Measurements from ENCODE around the gene ABCC1.

DNA sequence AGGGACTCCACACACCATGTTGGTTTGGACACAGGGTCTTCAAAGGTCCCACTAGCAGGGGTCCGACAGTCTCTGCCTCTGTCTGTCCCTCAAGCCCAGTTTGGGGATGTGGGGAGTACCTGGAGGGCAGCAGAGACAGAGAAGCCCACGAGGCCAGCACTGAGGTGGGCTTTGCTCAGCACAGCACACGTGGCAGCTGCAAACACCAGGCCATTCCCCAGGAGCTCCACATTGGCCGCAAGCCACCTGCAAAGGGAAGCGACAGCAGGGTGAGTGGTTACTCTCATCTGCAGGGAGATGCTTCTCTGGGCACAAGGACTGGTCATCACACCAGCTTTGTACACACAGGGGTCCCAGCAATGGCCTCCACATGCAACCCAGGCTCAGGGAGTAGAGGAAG is 211.9 kb downstream of the ABCC1 start:
- TF ChIP-seq, protein P1, sequence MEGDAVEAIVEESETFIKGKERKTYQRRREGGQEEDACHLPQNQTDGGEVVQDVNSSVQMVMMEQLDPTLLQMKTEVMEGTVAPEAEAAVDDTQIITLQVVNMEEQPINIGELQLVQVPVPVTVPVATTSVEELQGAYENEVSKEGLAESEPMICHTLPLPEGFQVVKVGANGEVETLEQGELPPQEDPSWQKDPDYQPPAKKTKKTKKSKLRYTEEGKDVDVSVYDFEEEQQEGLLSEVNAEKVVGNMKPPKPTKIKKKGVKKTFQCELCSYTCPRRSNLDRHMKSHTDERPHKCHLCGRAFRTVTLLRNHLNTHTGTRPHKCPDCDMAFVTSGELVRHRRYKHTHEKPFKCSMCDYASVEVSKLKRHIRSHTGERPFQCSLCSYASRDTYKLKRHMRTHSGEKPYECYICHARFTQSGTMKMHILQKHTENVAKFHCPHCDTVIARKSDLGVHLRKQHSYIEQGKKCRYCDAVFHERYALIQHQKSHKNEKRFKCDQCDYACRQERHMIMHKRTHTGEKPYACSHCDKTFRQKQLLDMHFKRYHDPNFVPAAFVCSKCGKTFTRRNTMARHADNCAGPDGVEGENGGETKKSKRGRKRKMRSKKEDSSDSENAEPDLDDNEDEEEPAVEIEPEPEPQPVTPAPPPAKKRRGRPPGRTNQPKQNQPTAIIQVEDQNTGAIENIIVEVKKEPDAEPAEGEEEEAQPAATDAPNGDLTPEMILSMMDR (IDR thresholded peaks at IDR 0.05): no peak
- no peak for TF ChIP-seq POLR2A (IDR thresholded peaks at IDR 0.05)
